HG03045 (cell line): ENCODE measurements around the gene VENTX.

Experiments
- ATAC-seq: cut with Tn5 transposase; IDR thresholded peaks from one replicate; pipeline ENCODE4 v1.9.1; 2021; ENCODE audit warnings: mild to moderate bottlenecking, moderate library complexity; ENCODE audit not compliant: unreplicated experiment

The VENTX gene

DNA sequence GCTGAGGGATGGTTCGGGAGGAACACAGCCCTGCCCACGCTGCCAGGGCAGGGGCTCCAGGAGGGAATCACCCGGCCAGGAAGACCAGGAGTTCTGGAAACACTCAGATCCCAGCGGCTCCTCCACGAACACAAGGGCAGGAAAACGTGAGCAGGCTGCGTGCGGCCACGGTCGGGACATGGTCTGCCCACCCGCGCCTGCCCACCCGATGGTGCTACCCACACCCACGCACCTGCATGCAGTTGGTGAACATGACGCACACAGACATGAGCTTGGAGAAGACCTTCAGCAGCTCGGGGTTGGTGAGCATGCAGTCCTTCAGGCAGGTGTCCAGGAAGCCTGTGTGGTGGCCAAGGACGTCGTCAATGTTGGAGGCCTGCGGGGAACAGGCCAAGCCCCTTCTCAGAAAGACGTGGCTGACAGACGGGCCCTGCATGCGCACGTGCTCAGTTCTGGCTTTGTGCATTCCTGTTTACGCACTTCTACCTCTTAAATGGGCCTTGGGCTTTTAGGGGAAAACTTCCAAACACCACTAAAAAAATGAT is 45.3 kb downstream of the VENTX start:
- no peak for ATAC-seq

GRCh38 chr10:133283931-133284330 is 46.3 kb downstream of the VENTX start:
- ATAC-seq = no peak

- no peak for ATAC-seq
These were observed 47.6 kb downstream of the VENTX start for GRCh38 chr10:133285217-133285616.

- ATAC-seq = no peak
These were observed 48.7 kb downstream of the VENTX start for GRCh38 chr10:133286366-133286765.

GRCh38 chr10:133287832-133288500 is 50.3 kb downstream of the VENTX start:
- no peak for ATAC-seq

DNA sequence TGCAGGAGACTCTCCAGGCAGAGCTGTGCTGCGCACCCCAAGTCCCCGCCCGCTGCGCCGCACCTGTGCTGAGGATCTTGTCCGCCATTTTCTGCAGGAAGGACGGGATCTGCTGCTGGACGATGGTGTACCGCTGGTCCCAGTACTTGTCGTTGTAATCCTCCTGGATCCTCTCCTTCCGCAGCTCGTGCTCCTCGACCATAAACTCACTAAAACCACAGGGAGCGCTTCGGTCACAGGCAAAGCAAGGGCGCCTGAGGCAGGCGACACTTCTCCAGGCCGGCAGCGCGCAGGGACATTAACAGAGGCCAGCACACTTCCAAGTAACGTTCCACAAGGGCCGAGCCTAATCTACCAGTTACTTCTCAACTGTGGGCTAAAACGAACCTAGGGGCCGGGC is 52.1 kb downstream of the VENTX start:
- ATAC-seq = no peak
